ENCODE measurements around the gene FOSL1.

Gene FOSL1

GRCh38 chr11:65873318-65874156 is 26.7 kb downstream of the FOSL1 start:
- FAIRE-seq, result peak; percentile 80

- no peak for FAIRE-seq
Observed at GRCh38 chr11:65872586-65873317, 27.4 kb downstream of the FOSL1 start, which contains the start of gene EFEMP2. Gene EFEMP2 (minus strand): TSS chr11:65872800. CDS start chr11:65872354, 446 bp downstream.

GRCh38 chr11:65871811-65872548 is 28.2 kb downstream of the FOSL1 start:
- no peak for FAIRE-seq

GRCh38 chr11:65870706-65871681 is 29.2 kb downstream of the FOSL1 start:
- FAIRE-seq, result no peak

GRCh38 chr11:65870307-65870658 is 29.9 kb downstream of the FOSL1 start:
- FAIRE-seq, result no peak

GRCh38 chr11:65869643-65870306 is 30.4 kb downstream of the FOSL1 start:
- FAIRE-seq, result no peak

- FAIRE-seq, result no peak
Observed at GRCh38 chr11:65868907-65869306, 31.3 kb downstream of the FOSL1 start.

- no peak for FAIRE-seq
Observed at GRCh38 chr11:65868076-65868667, 32.0 kb downstream of the FOSL1 start.

- no peak for FAIRE-seq
Observed at GRCh38 chr11:65867284-65868071, 32.7 kb downstream of the FOSL1 start.

- no peak for FAIRE-seq
Observed at GRCh38 chr11:65866509-65867283, 33.5 kb downstream of the FOSL1 start.

GRCh38 chr11:65865550-65866172 is 34.5 kb downstream of the FOSL1 start:
- no peak for FAIRE-seq

GRCh38 chr11:65864706-65865471 is 35.3 kb downstream of the FOSL1 start:
- no peak for FAIRE-seq

- no peak for FAIRE-seq
Observed at GRCh38 chr11:65863889-65864705, 36.1 kb downstream of the FOSL1 start.

- FAIRE-seq, result no peak
Observed at GRCh38 chr11:65862941-65863888, 37.0 kb downstream of the FOSL1 start.

GRCh38 chr11:65862191-65862735 is 37.9 kb downstream of the FOSL1 start:
- FAIRE-seq, result no peak
